GM21367 (cell line): ENCODE results near the gene RNF207.

ENCODE experiments used
- ATAC-seq: cut with Tn5 transposase; IDR thresholded peaks from one replicate; pipeline ENCODE4 v1.9.1; 2021; ENCODE audit not compliant: unreplicated experiment

Gene RNF207

DNA sequence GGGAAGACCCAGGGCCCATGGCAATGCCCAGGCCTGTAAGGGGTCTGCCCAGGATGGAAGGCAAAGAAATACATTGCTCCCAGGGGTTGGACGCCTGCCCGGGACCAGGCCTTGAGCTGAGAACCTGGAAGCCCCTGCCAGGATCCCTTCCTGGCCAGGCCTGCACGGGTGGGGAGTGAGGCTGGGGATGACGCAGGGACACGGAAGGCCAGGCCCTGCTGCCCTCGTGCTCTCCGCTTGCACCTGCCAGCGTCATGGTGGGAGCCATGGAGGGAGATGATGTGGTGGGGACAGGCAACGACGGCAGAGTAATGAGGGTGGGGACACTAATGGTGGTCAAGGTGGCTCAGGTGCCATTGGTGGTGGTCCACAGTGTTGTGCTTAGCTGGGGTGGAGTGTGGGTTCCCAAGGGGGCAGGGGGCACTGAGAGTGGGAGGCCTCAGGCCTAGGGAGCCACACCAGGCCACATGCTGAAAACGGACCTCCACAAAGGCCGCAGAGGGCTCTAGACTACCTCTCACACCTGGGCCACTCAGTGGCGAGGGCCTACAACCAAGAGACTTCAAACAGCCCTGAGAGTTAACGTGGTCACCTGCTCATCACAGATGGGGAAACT lies 42.4 kb downstream of the RNF207 start:
- no peak for ATAC-seq

DNA sequence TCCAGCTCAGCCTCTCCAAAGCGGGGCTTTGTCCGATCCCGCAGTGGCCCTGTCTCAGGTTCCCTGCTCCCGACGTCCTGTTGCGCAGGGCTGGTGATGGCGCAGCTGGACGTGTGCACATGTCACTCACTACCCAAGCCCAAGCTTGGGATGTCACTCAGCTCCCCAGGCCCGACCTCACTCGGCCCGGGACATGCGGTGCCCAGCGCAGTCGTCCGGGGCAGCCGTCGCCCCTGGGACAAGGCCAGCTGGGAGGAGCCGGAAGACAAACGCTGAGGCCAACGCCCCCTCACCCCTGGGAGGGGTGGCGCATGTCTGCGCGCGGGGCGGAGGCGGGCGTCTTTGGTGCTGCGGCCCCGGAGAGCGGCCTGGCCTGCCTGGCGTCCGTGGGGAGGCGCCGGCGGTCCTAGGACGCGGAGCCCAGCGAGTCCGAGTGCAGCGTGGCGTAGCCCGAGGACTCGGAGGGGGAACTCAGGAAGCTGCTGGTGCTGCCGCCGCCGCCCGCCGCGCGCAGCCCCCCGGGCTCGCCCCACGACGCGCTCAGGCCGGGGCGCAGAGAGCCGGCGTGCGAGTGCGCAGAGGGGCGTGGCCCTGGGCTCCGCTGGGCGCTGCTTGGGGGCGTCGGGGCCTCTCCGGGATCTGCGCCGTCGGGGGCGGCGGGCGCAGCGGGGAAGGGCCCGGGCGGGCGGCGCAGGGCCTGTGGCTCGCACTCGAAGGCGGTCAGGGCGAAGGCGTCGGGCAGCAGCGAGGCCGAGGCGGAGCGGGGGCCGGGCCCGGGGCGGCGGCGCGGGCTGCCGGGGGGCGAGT lies 43.2 kb downstream of the RNF207 start:
- ATAC-seq, result no peak

DNA sequence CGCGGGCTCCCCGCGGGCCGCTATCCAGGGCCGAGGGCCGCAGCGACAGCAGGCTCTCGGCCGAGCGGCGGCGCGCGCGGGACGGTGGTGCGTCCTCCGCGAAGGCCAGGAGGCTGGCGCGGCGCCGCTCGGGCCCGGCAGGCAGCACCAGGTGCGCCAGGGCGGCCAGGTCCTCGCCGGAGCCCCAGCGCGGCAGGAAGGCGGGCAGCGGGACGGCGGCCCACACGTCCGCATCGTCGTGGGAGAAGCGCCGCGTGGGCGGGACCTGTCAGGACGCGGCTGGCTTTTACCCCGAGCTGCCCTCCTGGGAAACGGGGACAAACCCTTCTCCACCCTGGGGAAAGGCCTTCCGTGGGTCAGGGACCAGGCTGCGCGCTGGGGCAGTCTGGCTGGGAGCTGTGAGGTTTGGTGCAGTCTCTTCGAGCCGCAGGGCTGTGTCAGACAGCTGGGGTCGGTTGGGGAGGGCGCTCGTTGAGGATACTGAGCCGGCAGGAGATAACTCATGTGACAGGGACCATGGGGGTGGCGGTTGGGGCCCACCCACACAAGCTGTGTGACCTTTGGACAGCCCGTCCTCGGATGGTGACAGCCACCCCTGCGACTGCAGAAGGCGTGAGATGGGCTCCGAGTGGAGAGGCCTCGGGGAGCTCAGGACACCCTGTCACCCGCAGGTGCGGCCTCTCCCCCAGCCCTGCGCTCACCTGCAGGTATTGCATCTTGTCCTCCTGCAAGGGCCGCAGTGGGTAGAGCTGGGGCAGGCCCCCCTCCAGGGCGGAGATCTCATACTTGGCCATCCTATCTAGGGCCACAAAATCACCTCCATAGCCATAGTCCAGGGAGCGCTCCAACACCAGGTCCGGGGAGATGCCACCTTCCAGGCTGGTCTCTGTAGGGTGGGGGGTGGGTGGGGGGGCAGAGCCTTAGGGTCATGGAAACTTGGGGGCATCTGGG lies 44.1 kb downstream of the RNF207 start:
- no peak for ATAC-seq

DNA sequence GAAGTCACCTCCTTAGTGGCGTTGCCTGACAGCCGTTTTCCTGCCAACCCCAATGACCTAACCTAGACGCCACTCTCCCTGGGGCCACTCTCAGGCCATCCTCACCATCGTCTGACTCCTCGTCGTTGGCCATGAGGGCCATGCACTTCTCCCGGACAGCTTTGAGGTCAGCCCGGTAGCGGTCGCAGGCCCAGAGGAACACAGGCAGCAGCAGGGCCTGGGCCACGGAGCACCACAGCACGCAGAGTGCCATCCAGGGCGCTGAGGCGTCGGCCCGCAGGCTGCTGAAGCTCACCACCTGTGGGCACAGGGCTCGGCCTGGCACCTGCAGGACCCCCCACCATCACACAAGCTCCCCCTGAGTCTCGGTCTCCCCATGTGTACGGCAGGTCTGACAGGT lies 45.3 kb downstream of the RNF207 start:
- no peak for ATAC-seq

DNA sequence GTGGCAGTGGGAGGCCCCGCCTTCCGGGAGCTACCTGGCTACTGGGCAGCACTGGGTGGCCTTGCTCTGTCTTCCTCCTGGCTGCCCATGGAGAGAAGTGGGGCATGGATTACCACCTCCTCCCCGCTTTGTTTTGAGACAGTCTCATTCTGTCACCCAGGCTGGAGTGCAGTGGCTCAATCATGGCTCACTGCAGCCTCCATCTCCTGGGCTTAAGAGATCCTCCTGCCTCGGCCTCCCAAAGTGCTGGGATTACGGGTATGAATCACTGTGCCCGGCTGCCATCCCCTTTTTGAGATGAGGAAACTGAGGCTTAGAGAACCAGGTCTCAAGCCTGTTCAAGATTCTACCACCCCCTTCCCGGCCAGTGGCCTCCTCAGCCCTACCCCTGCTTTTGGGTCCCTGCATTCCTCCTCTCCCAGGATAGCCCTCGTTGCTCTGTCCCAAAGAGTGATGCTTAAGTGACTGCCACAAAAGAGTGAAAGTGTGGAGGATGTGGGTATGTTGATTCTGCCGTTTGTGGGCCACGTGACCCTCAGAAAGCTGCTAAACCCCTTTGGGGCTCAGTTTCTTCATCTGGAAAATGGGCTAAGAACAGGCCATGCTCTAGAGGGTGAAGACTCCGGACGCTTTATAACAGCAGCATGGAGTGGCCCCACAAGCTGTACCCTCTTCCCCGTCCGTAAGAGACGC lies 45.9 kb downstream of the RNF207 start:
- no peak for ATAC-seq

DNA sequence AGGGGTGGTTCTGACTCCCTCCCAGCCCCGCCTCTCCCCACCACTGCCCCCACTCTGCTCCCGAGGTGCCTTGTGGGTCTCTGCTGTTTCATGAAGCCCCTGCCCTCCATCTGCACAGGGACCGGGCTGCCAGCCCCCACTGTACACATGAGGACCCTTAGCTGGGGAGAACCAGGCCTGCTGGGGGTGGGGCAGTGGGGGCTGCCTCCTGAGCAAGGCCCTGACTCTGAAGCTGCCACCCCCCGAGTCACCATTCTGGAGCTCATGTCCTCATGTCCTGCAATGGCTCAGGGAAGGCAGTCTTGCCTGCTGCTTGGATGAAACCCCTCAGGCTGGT lies 46.4 kb downstream of the RNF207 start:
- no peak for ATAC-seq

DNA sequence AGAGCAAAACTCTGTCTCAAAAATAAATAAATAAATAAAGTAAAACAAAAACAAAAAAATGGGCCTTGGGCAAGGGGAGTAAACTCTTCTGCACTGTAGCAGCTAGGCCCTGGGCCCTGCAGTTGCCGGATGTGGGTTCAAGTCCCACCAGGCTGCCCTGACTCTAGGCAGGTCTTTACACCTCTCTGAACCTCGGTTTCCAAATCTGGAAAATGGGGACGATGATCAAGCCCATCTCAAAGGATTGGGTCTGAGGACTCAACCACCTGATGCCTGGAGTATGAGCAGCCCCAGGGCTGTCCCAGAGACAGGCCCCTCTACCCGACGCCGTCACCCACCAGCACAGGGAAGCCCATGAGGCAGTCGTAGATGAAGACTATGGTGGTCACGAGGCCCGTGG lies 47.5 kb downstream of the RNF207 start:
- no peak for ATAC-seq

DNA sequence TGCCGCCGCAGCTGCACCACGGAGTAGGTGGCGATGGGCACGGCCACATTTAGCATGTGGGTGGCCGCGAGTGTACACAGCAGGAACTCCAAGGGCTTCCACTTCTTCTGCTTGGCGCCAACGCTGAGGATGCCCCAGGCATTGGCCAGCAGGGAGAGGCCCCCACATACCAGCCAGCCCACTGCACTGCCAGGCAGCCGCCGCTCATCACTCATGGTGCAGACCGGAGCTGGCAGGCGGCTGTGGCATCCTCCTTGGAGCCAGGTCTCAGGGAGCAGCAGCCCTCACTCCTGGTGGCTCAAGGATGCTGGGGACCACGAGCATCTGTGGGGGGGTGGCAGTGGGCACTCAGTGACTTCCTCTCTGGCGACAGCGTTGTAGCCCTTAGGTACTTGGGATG lies 48.8 kb downstream of the RNF207 start:
- ATAC-seq, result no peak

DNA sequence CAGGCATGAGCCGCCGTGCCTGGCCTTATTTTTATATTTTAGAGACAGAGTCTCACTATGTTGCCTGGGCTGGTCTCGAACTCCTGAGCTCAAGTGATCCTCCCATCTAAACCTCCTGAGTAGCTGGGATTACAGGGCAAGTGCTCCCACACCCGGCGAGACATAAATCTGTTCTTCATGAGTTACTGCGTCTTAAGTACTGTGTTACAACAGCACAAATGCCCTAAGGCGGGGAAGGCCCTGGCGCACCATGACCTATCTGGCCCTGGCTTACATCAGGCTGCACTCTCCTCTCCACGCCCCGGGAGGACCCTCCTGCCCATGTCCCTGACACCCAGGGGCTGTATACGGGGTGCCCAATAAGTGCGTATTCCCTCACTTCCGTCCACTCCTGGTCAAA lies 50.7 kb downstream of the RNF207 start:
- no peak for ATAC-seq

DNA sequence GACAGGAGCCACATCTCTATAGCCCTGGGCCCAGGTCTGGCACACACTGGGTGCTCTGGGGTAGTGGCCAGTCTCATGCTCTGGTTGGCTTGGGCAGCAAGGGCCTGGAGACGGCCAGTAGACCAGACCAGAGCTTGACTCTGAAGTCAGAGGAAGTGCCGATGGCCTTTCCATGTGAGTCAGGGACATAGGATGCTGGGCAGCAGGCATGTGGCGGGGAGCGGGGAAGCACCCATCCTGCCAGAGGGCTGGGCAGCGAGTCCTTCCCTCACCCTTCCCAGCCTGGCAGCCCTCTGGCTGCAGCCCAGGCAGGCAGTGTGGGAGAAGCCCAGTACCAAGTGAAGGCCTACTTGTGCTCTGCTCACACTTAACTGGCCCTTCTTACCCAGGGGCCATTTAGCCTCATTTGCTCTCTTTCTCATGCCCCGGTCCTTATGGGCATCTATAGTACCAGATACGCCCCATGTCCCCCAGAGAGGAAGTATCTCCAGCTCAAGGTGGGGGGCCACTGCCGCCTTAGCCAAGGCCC lies 51.7 kb downstream of the RNF207 start:
- no peak for ATAC-seq

DNA sequence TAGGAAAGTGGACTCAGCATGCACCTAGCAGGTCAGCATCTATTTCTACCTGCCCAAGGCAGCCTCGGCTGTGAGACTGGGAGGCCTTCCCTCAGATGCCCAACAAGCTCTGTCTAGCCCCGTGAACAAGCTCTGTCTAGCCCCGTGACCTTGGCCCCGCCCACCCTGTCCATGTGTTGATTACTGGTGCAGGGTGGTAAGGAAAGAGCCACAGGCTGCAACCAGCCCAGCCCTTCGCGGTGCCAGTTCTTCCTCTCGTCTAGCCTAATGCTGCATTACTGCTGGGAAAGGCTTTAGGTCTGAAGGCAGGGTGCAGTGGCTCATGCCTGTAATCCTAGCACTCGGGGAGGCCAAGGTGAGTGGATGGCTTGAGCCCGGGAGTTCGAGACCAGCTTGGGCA lies 52.8 kb downstream of the RNF207 start:
- no peak for ATAC-seq

DNA sequence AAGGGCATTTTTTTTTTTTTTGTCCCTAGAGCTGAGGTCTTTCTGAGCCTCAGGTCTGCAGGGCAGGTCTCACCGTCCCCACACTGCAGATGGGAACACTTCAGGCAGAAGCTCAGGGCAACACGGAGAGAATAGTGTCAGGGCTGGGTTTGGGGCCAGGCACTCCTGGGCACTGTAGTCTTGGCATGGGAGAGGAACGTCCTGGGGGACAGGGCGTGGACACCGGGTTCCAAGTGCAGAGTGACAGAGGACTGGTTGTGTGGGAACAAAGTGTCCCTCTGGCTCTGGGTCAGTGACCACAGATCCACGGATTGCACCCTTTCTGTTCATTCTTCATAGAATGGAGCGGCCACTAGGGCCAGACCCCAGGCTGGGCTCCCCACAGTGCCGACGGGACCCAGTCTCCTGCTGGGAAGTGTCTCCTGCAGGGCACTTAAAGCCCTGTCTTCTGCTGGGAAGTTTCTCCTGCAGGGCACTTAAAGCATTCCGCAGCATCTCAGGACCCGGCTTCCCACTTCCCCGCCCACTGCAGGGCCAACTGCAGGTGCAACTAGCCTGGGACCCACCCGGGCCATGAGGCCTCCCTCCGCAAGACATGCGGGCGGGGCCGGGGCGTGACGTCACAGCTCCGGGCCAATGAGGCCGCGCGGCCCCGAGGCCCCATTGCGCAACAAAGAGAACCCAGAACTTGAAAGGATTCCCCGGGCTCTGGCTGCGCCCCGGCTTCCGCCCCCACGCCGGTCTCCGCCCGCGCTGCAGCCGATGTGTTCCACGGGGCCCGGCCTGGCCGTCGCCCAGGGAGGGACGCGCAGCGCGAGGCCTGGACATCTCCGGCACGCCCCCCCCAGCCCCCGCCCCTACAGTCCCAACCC lies 53.8 kb downstream of the RNF207 start:
- no peak for ATAC-seq

DNA sequence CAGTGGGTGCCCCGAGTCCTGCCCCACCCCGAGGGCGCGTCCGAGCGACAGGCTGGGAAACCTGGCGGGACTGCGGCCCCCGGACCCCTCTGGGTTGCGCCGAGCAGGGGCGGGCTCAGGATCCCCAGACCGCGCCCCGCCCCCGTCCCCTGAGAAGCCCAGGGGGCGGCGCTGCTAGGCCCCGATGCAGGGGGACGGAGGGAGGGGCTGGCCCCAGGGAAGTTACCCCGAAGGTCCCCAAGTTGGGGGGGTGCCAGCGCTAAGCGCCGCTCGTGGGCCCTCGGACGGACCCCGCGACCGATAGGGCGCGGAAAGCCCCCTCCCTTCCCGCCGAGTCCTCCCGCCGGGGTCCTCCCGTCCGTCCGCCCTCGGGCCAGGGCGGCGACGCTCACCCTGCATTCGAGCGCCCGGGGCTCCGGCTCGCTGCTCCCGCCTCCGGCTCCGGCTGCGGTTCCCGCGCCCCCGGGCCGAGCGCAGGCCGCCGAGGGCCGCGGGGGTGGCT lies 54.6 kb downstream of the RNF207 start:
- ATAC-seq, result no peak

DNA sequence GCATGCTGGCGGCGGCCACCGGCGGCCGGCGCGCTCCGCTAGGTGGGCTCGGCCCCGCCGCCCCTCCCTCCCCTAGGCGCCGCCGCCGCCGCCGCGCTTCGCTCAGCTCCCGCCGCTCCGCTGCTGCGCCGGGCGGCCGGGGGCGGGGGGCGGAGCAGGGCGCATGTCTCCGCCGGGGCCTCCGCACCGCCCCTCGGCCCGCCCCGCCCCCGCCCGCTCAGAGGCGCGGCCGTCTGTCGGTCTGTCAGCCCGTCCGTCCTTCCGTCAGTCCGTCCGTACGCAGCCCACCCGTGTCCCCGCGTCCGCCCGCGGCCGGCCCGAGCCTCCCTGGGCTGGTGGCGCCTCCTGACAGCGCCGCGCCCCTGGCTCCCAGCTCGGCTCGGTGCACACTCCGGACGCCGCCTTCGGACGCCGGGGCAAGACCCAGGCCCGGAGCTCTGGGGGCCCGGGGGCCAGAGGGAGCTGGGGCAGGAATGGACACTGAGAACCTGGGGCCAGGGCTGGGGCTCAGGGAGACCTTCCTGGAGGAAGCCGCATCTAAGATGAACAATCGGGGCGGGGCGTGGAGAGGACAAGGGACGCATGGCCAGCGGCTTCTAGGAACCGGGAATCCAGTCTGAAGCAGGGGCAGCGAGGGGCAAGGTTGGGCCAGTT lies 55.2 kb downstream of the RNF207 start, which contains the start of gene GPR153:
Gene GPR153, minus strand, starts transcription at position 138 of the 654 bp plus-strand sequence. CDS start 6,193 bp downstream, outside the sequence.
- ATAC-seq, result no peak

DNA sequence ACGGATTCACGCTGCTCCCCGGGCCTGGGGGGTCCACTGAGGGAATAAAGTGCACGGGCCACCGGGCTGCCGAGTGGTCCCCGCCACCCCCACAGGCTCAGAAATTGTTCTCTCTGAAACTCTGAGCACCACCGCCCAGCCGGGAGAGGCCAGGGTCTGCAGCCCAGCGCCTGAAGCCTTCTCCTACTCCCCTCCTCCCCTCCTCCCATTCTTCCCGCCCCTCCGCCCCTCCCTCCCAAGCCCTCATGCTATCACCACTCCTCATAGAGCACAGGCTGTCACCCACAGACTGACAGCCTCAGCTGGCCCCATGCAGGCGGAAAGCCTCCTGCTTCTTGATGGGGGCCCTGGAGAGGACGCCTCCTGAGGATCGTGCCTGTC lies 55.7 kb downstream of the RNF207 start:
- ATAC-seq, result no peak

DNA sequence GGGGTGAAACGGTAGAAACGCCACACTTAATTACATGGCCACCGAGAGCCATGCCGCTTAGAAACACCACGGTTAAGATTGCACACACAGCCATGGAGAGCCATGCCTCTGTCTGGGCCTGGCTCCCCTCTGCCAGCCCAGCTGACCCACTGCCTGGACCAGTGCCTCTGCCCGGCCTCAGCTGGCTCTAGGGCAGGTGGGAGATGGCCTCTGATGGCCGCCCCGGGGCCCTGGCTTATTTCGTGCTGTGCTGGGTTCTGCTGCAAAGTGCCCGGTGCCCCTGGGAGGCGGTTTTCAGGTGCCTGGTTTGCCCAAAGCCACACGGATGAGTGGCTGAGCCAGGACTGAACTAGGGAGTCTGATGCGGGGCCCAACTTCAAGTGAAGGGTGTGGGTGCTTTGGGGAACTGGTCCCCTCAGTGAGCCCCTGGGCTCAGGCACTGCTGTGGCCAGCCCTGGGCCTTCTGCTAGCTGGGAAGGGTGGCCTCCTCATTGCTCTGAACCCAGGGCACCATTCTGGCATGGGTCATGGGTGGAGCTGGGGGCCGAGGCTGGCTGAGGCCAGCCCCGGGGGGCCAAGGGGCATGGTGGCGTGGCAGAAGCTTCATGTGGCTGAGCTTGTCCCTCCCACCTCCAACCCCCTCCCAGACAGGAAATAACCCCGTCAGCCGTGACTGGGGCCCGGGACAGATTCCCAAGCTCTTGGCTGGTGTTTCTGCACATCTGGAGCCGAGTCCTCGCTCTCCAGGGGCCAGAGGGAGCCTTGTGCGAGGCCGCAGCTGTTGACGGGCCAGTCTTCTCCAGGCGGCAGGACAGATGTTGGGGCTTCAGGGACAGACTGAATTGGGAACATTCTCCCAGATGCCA lies 56.9 kb downstream of the RNF207 start:
- no peak for ATAC-seq

DNA sequence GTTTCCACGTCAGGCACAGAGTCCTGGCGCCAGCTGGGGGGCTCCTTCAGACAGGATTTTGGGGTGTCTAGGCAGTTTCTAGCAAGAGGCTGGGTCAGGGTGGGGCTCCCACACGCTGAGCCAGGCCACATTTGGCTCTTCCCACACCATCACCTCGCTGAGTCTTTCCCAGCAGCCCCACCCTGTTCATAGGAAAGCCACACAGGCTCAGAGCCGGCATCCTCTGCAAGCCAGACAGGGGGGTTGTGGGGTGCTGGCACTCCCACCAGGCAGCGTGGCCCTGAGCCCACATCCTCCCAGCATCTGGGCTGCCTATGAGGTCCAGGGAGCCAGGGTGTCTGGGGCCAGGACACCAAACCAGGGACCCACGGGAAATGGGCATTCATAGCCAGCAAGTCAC lies 57.8 kb downstream of the RNF207 start:
- no peak for ATAC-seq

DNA sequence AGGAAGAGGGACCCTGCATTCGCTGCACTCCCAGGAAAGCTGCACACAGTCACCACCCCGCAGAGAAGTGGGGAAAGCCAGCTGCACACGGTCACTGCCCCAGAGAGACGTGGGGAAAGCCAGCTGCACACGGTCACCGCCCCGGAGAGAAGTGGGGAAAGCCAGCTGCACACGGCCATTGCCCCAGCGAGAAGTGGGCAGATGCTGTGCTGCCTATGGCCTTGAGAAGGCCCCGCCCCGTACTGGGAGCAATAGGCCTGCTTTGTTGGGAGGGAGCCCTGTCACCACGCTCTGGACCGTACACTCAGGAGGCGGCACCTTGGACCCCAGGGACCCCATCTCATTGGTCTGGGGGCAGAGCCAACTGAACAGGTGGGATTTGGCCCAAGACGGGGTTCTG lies 59.2 kb downstream of the RNF207 start:
- ATAC-seq, result no peak
